Measurements from ENCODE around the gene XIRP2. TPM values are rescaled to one million over a fixed set of nuclear protein-coding genes. Genes with fewer than 3 reads are reported as not detected.

The XIRP2 gene
- total RNA-seq, 2 experiments from 2014 or later: not detected

GRCh38 chr2:167182403-167182802 lies 294.1 kb downstream of the XIRP2 start:
- H3K4me1 Mint-ChIP-seq (ENCODE audit: low read depth): no peaks in the 10 kb centered on the region
- no peak overlapping the region for H3K27ac Mint-ChIP-seq
- no peaks in the 10 kb centered on the region for H3K27me3 Mint-ChIP-seq
- DNase-seq (no peak), ATAC-seq (no peak)
- no peaks in the 10 kb centered on the region for H3K36me3 Mint-ChIP-seq (ENCODE audit: low read depth)
- intact Hi-C loops (cut with micrococcal nuclease): no loop called here
- ChIA-PET CTCF (no interaction called here), POLR2A (no interaction called here)
- no peaks in the 10 kb centered on the region for H3K9me3 Mint-ChIP-seq
- TF ChIP-seq CTCF (IDR thresholded peaks at IDR 0.05): no peak
- no peak overlapping the region for H3K4me3 Mint-ChIP-seq

- Mint-ChIP-seq H3K27me3 (no peaks in the 10 kb centered on the region), H3K4me3 (no peak overlapping the region), H3K27ac (no peak overlapping the region), H3K9me3 (no peaks in the 10 kb centered on the region), H3K36me3 (ENCODE audit: low read depth) (no peaks in the 10 kb centered on the region), H3K4me1 (ENCODE audit: low read depth) (no peaks in the 10 kb centered on the region)
- no peak for DNase-seq
- ChIA-PET POLR2A (no interaction called here), CTCF (no interaction called here)
- intact Hi-C loops (cut with micrococcal nuclease): no loop called here
- no peak for ATAC-seq
- no peak for TF ChIP-seq CTCF (IDR thresholded peaks at IDR 0.05)
Observed at GRCh38 chr2:167183931-167184330, 295.7 kb downstream of the XIRP2 start.

- ChIA-PET CTCF (no interaction called here), POLR2A (no interaction called here)
- Mint-ChIP-seq H3K4me3 (no peak overlapping the region), H3K36me3 (ENCODE audit: low read depth) (no peaks in the 10 kb centered on the region), H3K9me3 (no peaks in the 10 kb centered on the region), H3K27me3 (no peaks in the 10 kb centered on the region), H3K27ac (no peak overlapping the region), H3K4me1 (ENCODE audit: low read depth) (no peaks in the 10 kb centered on the region)
- ATAC-seq (no peak), DNase-seq (no peak)
- intact Hi-C loops (cut with micrococcal nuclease): no loop called here
- TF ChIP-seq CTCF (IDR thresholded peaks at IDR 0.05): no peak
Observed at GRCh38 chr2:167186465-167186864, 298.2 kb downstream of the XIRP2 start.

- no peak for ATAC-seq
- ChIA-PET CTCF (interaction anchor here (0.6 kb wide), 1 partner anchor 15 kb away, joined by 3 read pairs; no protein-coding TSS in a partner anchor), POLR2A (no interaction called here)
- no peaks in the 10 kb centered on the region for H3K9me3 Mint-ChIP-seq
- H3K4me1 Mint-ChIP-seq (ENCODE audit: low read depth): no peaks in the 10 kb centered on the region
- no peak for TF ChIP-seq CTCF (IDR thresholded peaks at IDR 0.05)
- H3K36me3 Mint-ChIP-seq (ENCODE audit: low read depth): no peaks in the 10 kb centered on the region
- no peak for DNase-seq
- no peaks in the 10 kb centered on the region for H3K27me3 Mint-ChIP-seq
- H3K27ac Mint-ChIP-seq: no peak overlapping the region
- intact Hi-C loops (cut with micrococcal nuclease): no loop called here
- H3K4me3 Mint-ChIP-seq: no peak overlapping the region
Observed at GRCh38 chr2:167187049-167187727, 298.9 kb downstream of the XIRP2 start.

- CTCF ChIA-PET: no interaction called here
- Mint-ChIP-seq H3K27me3 (no peaks in the 10 kb centered on the region), H3K36me3 (ENCODE audit: low read depth) (no peaks in the 10 kb centered on the region)
Observed at GRCh38 chr2:167187978-167188967, 300.0 kb downstream of the XIRP2 start.

More at GRCh38 chr2:167187978-167188967, 300.0 kb downstream of the XIRP2 start:
- Mint-ChIP-seq H3K4me1 (ENCODE audit: low read depth) (no peaks in the 10 kb centered on the region), H3K4me3 (no peak overlapping the region), H3K9me3 (no peaks in the 10 kb centered on the region), H3K27ac (no peak overlapping the region)
- no peak for TF ChIP-seq CTCF (IDR thresholded peaks at IDR 0.05)
- POLR2A ChIA-PET: no interaction called here
- ATAC-seq: no peak
- intact Hi-C loops (cut with micrococcal nuclease): no loop called here
- DNase-seq: no peak

Measured in activated CD8-positive, alpha-beta T cell treated with anti-CD3 and anti-CD28 coated beads for 36 hours (primary cell).